WTC11 (cell line): Measurements from ENCODE around the gene SGPL1.

Experiments used
- ATF3 ChIP-seq: sonication (generic); formaldehyde crosslinking; conservative IDR thresholded peaks from 2 replicates; pipeline ENCODE4 v1.8.1; 2022; ENCODE audit warnings: mild to moderate bottlenecking, missing genetic modification reagents
- CDX4 ChIP-seq: fragments of 250-450 bp; sonication (Bioruptor Pico); IDR thresholded peaks from 2 replicates; pipeline ENCODE4 v1.9.0; 2021; ENCODE audit warnings: moderate library complexity, mild to moderate bottlenecking, inconsistent platforms, borderline replicate concordance
- CTCF ChIP-seq: fragments of 200-600 bp; IDR thresholded peaks from 2 replicates; pipeline ENCODE4 v1.8.0; 2022; ENCODE audit warnings: antibody characterized with exemption
- ETV6 ChIP-seq: sonication (generic); formaldehyde crosslinking; IDR thresholded peaks from 2 replicates; pipeline ENCODE4 v1.8.1; 2022; ENCODE audit warnings: mild to moderate bottlenecking, missing genetic modification reagents
- NFE2L1 ChIP-seq: sonication (generic); formaldehyde crosslinking; IDR thresholded peaks from 2 replicates; pipeline ENCODE4 v1.8.1; 2023; ENCODE audit warnings: missing genetic modification reagents
- NFYB ChIP-seq: sonication (generic); formaldehyde crosslinking; conservative IDR thresholded peaks from 2 replicates; pipeline ENCODE4 v1.8.0; 2022; ENCODE audit warnings: low read depth, missing genetic modification reagents
- NR1H2 ChIP-seq: sonication (generic); formaldehyde crosslinking; IDR thresholded peaks from 2 replicates; pipeline ENCODE4 v1.9.0; 2021; ENCODE audit warnings: mild to moderate bottlenecking, moderate library complexity, missing genetic modification reagents
- NR2C2 ChIP-seq: sonication (generic); formaldehyde crosslinking; IDR thresholded peaks from 2 replicates; pipeline ENCODE4 v1.8.0; 2022; ENCODE audit warnings: mild to moderate bottlenecking, missing genetic modification reagents
- ZBTB21 ChIP-seq: sonication (generic); formaldehyde crosslinking; IDR thresholded peaks from 2 replicates; pipeline ENCODE4 v1.8.1; 2023; ENCODE audit warnings: mild to moderate bottlenecking, missing genetic modification reagents, borderline replicate concordance

GRCh38 chr10:70833601-70834000, 17.9 kb downstream of the SGPL1 start:
- TF ChIP-seq CTCF (no peak), ZBTB21 (no peak), NR2C2 (no peak), ETV6 (CRISPR knock-in tag) (no peak), CDX4 (CRISPR knock-in tag) (no peak), NFYB (CRISPR knock-in tag) (no peak), NR1H2 (no peak), NFE2L1 (CRISPR knock-in tag) (no peak), ATF3 (CRISPR knock-in tag) (no peak)
